H1 (cell line): ENCODE measurements around the gene NLGN4X. TPM values are rescaled to one million over a fixed set of nuclear protein-coding genes. Genes with fewer than 3 reads are reported as not detected.

Source experiments
- BACH1 ChIP-seq: IDR thresholded peaks from 2 replicates; pipeline ENCODE4 v1.6.1; 2012; ENCODE audit warnings: low read length, improper control_type of control experiment
- EGR1 ChIP-seq: IDR thresholded peaks from 2 replicates; pipeline ENCODE4 v1.6.1; 2011; ENCODE audit warnings: low read depth, low read length, borderline replicate concordance
- POLR2AphosphoS5 ChIP-seq: IDR thresholded peaks from 2 replicates; pipeline ENCODE4 v1.6.1; 2011; ENCODE audit warnings: low read depth, low read length
- SIRT6 ChIP-seq: IDR thresholded peaks from one replicate; pipeline ENCODE4 v1.7.1; 2012; ENCODE audit warnings: low read length, inconsistent platforms
- polyA plus RNA-seq, 7 experiments: library from polyadenylated mRNA; depleted of rRNA in 3 of 7; stranded (reverse) in 5 of 7; unstranded in 2 of 7; fragments of >200 nt in 5 of 7; fragments of 200-250 nt in 2 of 7; gene quantifications; 1 replicate in 5 of 7; 2 replicates in 1 of 7; 4 replicates in 1 of 7; pipeline versions ENCODE4 v1.2.1 to v1.2.3, GENCODE V29; 2011 to 2013; ENCODE audit warnings: missing spikeins in 2 of 7, mixed read lengths in 2 of 7
- total RNA-seq: library from RNA; stranded (reverse); fragmentation: NEBNext Ultra II Directional; extraction: Animal tissue kit (Norgen Biotek cat#: 25700); gene quantifications from 2 replicates; pipeline ENCODE4 v1.2.1, GENCODE V29; 2021

NLGN4X gene
- total and polyA plus RNA-seq, 2 of the 8 experiments (the other 6 are each of a cell fraction or from before 2014, with no cell fraction given) = 104 to 124 TPM

DNA sequence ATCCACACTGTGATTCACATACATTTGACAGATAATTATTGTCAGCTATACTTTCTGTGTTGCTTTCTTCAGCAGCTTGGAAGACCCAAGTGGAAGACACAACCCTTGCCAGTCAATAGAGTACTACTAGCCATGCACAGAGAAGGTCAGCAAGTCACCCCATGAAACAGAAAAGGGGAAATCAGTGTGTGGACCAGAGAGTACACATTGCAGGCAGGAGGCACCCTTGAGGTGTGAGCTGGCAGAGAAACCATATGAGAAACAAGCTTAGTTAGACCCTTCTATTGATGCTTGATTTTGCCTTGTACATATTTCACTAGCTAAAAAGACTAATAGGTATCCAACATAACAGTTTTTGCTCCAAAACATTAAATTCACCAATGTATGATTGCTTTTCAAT lies 99.5 kb downstream of the NLGN4X start (continued):
- TF ChIP-seq SIRT6 = no peak
- TF ChIP-seq EGR1 = no peak
- no peak for TF ChIP-seq POLR2AphosphoS5
- no peak for TF ChIP-seq BACH1
